CD4-positive, alpha-beta T cell treated with Interleukin-12 subunit alpha and Interleukin-12 subunit beta, for 1 hour (primary cell): ENCODE results near the gene WDR33.
"Not testable (repeated sequence)": the region's sequence is repeated elsewhere in the genome, so short reads cannot be mapped to it uniquely, and the experiment has no call there.

ENCODE experiments used
- DNase-seq: peaks from one replicate; pipeline ENCODE4 v3.0.0-alpha.2; 2020

Gene WDR33

DNA sequence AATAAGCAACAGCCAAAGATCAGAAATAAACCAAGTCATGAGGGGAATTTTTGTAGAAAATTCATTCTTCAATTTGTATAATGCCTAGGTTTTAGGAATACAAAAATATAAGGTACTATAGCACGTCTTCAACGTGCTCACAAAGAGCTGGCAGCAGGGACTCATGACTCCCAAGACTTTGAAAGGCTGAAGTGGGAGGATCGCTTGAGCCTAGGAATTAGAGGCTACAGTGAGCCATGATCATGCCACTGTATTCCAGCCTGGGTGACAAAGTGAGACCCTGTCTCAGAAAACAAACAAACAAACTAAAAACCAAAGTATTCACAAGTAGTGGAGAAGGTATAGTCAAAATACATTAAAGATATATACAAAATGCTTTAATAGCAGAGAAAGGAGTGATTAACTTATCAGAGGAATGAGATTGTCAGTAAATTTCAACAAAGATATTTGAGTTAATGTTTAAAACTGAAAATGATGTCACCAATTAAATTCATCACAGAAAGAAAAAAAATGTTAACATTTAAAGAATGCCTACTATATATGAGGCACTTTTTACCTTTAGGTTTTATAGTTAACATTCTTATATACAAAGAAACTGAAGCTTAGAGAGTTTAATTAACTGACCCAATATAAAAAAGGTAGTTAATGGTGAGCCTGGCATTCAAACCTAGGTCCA is 3.2 kb downstream of the WDR33 start:
- no peak for DNase-seq

DNA sequence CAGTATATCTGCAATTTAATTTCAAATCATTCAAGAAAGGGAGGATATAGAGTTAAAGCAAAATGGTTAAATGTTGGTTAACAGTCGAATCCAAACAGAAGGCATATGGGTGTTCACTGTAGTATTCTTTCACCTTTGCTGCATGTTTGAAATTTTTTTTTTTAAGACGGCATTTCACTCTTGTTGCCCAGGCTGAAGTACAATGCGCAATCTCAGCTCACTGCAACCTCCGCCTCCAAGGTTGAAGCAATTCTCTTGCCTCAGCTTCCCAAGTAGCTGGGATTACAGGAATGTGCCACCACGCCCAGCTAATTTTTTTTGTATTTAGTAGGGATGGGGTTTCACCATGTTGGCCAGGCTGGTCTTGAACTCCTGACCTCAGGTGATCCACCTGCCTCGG is 4.1 kb downstream of the WDR33 start:
- DNase-seq = not testable (repeated sequence)

DNA sequence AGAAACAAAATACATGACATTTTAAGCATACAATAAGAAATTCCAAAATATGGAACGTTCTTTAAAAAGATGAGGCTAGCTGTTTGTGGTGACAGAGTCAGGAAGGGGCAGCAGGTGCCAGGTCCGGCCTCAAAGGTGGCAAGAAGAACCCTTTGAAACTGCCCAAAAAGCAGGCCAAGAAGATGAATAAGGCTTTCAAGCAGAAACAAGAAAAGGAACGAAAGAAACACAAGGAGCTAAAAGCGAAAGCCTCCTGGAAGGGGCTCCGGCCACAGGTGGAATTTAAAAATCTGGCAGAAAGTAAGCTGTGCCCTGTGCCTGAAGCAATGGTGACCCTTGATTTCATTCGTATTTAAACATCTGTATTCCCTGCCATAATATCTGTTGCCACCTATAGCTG is 5.5 kb downstream of the WDR33 start:
- DNase-seq = no peak

DNA sequence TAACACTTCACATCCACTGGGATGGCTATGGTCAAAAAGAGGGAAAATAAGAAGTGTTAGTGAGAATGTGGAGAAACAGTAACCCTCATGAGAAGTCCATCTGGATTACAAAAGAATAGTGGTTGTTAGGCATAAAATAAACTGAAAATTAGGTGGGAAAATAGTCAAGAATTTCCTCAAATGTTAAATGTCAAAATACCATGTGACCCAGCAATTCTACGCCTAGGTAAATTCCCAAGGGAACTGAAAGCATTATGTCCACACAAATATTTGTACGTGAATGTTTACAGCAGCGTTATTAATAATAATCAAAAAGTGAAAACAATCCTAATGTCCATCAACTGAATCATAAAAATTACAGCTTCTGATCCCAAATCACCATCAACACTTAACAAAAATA is 11.0 kb downstream of the WDR33 start:
- DNase-seq = no peak

DNA sequence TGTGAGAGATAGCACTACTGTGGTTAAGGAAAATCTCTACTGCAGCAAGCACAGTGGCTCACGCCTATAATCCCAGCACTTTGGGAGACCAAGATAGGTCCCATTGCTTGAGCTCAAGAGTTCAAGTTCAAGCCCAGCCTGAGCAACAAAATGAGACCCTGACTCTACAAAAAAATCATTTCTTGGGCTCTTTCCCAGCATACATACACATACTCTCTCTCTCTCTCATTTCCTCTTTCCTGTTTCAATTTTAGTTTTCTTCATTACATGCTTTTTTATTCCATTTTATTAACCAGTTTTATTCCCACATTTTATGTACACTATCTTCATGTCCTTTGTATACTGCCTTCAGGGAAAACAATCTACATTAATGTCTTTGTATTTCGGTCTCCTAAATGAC is 14.6 kb downstream of the WDR33 start:
- no peak for DNase-seq

DNA sequence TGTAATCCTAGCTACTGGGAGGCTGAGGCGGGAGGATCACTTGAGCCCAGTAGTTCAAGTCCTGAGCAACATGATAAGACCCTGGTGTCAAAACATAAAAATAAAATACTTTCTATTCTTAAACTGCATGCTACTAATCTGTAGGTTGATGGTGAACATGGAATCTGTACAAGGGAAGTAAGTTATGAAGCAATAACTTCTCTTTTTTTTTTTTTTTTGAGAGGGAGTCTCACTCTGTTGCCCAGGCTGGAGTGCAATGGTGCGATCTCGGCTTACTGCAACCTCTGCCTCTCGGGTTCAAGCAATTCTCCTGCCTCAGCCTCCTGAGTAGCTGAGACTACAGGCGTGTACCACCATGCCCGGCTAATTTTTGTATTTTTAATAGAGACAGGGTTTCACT is 16.1 kb downstream of the WDR33 start:
- not testable (repeated sequence) for DNase-seq

DNA sequence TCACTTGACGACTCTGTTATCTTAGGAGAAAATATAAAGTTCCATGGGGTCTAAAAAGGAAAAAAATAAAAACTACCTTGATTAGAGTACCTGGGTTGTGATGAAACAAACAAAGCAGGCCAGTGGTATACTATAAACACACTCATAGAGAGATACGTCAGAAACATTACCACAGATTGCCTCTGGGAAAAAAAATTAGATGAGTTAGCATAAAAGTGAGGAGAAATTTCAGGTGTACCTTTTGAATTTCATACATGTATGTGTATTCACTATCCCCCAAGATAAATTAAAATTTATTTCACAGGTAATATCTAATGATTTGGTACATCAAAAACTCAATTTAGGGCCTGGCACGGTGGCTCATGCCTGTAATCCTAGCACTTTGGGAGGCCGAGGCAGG is 18.2 kb downstream of the WDR33 start:
- DNase-seq = no peak

DNA sequence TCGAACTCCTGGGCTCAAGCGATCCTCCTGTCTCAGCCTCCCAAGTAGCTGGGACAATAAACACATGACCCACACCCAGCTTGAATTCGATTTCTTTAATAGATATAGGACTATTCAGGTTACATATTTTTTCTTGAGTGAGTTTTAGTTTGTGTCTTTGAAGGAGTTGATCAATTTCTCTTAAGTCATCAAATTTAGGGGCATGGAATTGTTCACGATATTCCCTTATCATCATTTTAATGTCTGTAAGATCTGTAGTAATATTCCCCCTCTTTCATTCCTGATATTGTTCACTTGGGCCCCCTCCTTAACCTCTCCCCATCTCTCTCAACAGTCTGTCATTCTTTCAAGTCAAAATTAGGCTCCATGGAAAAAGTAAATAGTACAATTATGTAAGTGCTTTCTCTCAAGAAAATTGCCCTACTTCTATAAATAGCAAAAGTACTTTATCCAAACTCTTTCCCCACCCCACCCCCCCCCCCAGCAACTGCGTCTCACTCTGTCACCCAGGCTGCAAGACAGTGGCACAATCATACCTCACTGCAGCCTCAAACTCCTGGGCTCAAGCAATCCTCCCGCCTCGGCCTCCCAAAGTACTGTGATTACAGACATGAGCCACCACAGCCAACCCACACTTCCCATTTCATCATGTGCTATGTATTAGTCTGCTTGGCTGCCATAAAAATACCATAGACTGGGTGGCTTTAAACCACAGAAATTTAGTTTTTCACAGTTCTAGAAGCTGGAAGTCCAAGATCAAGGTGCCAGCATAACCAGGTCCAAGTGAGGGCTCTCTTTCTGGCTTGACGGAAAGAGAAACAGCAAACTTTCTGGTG is 20.1 kb downstream of the WDR33 start:
- no peak for DNase-seq

DNA sequence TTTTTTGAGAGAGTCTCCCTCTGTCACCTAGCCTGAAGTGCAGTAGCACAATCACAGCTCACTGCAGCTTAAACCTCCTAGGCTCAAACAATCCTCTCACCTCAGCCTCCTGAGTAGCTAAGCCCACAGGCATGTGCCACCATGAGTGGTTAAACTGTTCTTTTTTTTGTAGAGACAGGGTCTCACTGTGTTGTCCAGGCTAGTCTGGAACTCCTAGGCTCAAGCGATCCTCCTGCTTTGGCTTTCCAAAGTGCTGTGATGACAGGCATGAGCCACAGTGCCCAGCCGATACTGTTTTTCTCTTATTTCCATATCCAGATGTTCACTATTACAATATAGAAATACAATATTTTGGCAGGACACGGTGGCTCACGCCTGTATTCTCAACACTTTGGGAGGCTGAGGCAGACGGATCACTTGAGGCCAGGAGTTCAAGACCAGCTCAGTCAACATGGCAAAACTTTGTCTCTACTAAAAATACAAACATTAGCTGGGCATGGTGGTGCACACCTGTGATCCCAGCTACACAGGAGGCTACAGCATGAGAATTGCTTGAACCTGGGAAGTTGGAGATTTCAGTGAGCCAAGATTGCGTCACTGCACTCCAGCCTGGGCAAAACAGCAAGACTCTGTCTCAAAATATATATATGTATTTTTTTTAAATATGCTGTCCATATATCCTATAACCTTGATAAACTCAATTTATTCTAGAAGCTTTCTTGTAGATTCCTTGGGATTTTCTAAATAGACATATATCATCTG is 24.7 kb downstream of the WDR33 start:
- no peak for DNase-seq

DNA sequence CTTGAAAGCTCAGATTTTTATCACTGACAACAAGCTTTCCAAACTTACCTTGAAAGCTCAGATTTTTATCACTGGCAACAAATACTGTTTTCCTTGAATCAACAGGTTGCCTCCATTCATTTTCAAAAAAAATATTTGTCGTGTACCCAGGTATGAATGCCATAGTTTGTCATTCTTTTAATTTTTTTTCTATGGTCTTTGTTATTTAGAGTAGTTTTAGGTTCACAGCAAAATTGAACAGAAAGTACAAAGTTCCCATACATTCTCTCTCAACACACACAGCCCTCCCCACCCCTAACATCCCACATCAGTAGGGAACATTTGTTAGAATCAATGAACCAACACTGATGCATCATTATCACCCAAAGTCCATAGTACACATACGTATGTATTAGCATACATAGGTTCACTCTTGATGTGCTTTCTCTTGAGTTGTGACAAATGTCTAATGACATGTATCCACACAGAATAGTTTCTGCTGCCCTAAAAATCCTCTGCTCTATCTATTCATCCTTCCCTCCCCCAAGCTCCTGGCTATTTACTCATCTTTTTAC is 25.9 kb downstream of the WDR33 start:
- no peak for DNase-seq

DNA sequence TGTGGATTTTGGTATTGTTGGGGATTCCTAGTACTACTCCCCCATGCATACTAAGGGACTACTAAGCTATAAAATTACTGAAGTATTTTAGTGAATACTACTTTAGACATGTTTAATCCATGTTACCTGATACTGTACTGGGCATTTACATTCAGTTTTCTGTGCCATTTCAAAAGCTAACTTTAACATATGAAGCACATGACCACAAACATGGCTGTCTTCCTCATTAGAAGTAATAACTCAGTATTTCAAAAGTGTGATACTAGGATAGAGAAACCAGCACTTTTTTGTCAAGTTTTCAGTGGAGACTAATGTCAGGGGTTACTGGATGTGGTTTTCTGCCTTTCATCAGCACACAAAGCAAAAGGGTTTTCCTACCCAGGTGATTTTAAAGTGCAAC is 27.9 kb downstream of the WDR33 start:
- no peak for DNase-seq

DNA sequence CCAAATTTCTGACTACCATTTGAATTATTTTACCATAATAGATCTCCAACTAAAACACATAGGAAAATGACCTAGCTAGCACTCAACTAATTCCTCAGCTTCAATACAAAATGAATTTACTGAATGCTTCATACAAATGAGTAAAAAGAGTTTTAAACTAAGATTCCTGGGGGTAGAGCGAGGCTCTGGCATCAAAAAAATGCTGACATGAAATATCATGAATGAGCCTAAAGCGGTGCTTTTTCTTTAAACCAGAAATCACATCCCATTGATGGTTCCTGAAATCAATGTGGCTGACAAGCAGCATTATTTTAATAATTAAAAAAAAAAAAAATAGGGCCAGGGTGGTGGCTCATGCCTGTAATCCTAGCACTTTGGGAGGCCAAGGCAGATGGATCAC is 32.1 kb downstream of the WDR33 start:
- no peak for DNase-seq

DNA sequence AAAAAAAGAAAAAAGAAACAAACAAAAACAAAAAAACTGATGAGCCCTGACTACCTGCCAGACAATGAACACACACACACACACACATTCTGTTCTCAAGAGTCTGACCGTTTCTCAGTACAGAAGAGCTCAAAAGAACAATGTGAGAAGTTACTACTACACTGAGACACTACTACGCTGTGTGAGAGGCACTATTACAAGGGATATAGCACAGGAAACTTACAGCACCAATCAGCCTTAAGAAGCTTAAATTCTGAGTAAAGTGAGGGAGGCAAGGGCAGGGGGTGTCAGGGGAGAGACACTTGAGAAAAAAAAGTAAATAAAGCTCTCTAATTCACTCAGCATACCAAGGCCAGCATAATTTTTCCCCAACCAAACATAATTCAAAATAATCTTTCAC is 32.5 kb downstream of the WDR33 start:
- DNase-seq = no peak

DNA sequence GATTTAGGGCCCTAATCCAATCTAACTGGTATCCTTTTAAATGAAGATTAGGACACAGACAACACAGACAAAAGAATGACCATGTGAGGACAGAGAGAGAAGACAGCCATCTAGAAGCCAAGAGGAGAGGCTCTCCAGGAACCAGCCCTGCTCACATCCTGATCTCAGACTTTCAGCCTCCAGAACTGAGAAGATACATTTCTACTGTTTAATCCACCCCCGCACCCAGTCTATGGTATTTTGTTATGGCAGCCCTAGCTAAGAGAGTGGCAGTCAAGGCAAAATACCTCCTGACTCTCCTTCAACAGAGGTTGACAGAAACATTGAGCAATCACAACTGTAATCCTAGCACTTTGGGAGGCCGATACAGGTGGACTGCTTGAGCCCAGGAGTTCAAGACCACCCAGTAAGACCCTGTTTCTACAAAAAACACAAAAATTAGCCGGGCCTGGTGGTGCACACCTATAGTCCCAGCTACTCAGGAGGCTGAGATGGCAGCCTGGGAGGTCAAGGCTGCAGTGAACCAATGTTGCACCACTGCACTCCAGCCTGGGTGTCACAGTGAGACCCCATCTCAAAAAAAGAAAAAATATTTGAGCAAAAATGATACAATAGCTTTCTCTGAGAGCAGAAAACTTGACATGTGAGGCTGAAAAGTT is 34.7 kb downstream of the WDR33 start:
- no peak for DNase-seq

DNA sequence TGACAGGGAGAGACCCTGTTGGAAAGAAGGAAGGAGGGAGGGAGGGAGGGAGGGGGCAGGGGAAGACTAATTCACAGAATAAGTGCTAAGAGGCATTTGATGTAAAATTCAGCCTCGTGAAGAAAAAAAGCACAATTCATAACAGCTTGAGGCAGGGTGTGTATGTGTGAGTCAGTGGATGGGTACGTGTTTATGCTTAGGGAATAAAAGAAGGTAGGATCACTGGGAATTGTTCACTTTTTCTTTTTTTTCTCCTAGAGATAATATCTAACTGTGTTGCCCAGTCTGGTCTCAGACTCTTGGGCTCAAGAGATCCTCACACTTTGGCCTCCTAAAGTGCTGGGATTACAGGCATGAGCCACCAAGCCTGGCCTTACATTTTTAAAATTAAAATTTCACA is 39.2 kb downstream of the WDR33 start:
- no peak for DNase-seq

DNA sequence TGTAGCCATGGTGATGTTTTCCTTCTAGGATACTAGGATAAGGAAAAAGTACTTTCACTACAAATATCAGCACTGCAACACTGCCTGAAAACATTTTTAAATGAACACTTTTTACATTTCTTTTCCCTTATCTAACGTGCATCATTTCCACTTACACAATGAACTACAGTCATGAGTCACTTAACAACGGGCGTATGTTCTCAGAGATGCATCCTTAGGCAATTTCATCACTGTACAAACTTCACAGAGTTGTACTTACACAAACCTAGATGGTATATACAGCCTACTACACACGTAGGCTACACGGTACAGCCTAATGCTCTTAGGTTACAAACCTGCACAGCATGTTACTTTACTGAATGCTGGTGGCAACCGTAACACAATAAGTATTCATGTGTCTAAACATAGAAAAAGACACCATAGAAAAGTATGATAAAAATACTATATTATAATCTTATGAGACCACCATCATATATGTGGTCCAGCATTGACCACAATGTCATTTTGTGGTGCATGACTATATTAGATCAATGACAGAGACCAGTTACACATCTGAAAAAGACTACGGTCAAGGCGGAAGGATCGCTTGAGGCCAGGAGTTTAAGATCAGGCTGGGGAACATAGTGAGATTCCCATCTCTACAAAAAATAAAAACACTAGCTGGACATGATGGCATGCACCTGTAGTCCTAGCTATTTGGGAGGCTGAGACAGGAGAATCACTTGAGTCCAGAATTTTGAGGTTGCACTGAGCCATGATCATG is 39.8 kb downstream of the WDR33 start:
- DNase-seq = no peak

DNA sequence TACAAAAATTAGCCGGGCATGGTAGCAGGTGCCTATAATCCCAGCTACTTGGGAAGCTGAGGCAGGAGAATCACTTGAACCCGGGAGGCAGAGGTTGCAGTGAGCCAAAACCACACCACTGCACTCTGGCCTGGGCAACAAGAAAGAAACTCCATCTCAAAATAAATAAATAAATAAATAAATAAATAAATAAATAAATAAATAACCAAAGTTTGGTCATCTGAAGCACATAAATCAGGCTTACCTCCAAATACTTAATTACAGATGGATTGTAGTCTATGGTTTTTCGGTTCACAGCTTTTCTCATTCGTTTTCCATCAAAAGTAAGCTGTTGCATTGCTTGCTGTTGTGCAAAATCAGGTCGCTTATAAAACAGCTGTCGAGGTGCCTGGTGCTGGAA is 40.4 kb downstream of the WDR33 start:
- not testable (repeated sequence) for DNase-seq

DNA sequence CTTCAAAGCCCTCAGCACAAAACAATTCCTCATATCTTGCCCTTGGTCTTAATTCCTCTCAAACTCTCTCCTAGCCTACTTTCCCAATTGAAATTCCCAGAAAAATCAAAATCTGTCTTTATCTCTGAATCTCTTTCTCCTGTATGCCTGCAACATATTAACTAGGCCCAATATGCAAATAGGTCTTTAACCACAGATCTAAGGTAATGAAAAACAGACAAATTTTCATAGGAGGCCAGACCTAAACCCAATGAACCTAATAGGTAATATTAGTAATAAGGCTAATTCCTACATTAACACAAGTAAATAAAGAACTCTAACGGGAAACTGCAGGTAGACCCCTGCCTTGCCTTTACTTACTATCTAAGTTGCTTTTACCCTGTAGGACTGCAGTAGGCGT is 41.4 kb downstream of the WDR33 start:
- DNase-seq = no peak

DNA sequence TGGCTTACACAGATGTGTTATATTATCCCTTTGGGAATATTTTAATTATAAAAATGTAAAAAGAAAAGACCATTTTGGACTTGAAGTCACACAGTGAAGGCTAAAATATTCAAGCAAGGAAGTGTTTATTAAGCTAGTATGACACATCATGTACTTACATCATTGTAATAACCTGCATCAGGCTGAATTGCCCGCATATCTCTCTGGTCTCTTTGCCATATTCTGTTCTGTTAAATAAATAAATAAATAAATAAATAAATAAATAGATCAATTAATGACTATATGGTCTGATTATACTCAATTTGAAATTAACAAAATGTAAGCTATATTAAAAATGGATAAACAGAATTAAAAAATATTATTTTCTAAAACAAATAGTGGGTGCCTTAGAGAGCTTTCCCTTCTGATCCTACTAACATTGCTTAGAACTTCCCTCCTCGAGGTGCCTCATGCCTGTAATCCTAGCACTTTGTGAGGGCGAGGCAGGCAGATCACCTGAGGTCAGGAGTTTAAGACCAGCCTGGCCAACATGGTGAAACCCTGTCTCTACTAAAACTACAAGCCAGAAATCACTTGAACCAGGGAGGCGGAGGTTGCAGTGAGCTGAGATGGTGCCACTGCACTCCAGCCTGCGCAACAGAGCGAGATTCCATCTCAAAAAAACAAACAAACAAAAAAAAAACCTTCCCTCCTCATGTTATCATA is 42.0 kb downstream of the WDR33 start:
- DNase-seq = no peak

DNA sequence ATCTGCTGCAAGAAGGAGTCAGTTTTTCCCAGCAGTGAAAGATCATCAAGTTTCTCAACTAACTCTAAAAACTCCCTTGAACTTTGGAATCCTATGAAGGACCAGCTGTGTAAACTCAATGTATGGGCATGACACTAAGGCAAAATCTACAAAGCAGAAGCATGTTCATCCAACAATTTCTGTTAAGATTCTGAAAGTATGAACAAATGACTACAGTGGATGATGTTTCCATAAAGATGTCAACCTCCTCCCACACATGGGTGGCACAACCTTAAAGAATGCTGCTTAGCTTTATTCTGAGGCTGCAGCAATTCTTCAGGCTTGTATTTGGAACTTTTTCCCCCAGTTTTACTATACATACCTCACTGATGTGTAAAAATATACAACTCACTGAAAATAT is 47.2 kb downstream of the WDR33 start:
- DNase-seq = no peak

DNA sequence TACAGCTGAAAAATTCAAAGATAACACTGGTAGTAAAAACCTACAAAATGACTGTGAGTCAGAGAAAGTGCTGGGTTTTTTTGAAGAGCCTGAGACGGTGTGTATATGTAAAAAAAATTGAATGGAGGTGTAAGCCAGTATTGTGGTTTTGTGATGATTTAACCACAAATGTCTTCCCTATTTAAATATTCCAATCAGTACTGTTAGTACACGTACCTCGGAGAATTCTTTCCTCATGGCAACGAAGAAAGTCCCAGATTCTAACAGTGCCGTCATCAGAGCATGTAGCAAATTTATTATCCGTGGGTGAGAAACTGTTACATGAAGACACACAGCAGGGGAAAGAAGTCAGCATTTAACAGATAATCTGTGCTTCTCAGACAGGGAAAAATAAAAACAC is 48.1 kb downstream of the WDR33 start:
- DNase-seq = no peak

DNA sequence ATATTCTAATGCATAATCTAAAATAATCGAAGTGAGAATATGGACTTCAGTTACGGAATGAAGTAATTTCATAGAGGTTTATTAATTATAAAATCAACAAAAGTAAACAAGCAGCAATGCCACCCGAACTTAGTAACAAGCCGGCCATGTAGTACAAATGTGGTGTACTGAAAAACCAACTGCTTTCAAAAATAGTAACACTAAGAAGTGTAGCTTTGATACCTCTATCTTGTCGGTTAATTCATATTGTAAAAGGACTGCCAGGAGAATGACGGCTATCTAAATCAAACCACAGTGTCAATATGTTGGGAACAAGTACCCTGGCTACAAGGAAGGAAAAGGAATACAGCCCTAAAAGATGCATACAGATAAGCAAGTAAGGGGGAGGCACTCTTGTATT is 48.5 kb downstream of the WDR33 start:
- no peak for DNase-seq
